ENCODE data around the gene CHST3.

The CHST3 gene

GRCh38 chr10:71999360-72000072 is 35.3 kb downstream of the CHST3 start:
- DNase-seq (ENCODE audit: low read depth, low spot score): no peak
- TF ChIP-seq CTCF (IDR thresholded peaks at IDR 0.05; ENCODE audit: insufficient read depth, low read length, missing control alignments): no peak
- CTCF ChIA-PET: interaction anchor here (1.1 to 2.3 kb wide), 4 partner anchors 11 to 104 kb away, joined by 4 to 8 read pairs (median 6); no protein-coding TSS in a partner anchor
- no peak overlapping the region for H3K4me3 ChIP-seq (ENCODE audit: low read depth, low read length)
- POLR2A ChIA-PET: interaction anchor here (0.8 to 1.5 kb wide), 3 partner anchors 24 to 35 kb away, joined by 3 to 4 read pairs (median 4); no protein-coding TSS in a partner anchor

- no peak for DNase-seq (ENCODE audit: low read depth, low spot score)
- ChIA-PET POLR2A (no interaction called here), CTCF (interaction anchor here (2.1 kb wide), 1 partner anchor 48 kb away, joined by 8 read pairs; no protein-coding TSS in a partner anchor)
- no peak overlapping the region for H3K4me3 ChIP-seq (ENCODE audit: low read depth, low read length)
- TF ChIP-seq CTCF (IDR thresholded peaks at IDR 0.05; ENCODE audit: insufficient read depth, low read length, missing control alignments): no peak
These were observed 36.2 kb downstream of the CHST3 start for GRCh38 chr10:72000073-72001032.

GRCh38 chr10:72001033-72001395 is 36.8 kb downstream of the CHST3 start:
- no peak for DNase-seq (ENCODE audit: low read depth, low spot score)
- no peak overlapping the region for H3K4me3 ChIP-seq (ENCODE audit: low read depth, low read length)
- POLR2A ChIA-PET: no interaction called here
- CTCF ChIA-PET: no interaction called here
- TF ChIP-seq CTCF (IDR thresholded peaks at IDR 0.05; ENCODE audit: insufficient read depth, low read length, missing control alignments): no peak

GRCh38 chr10:72002354-72003295 is 38.4 kb downstream of the CHST3 start:
- no peak for DNase-seq (ENCODE audit: low read depth, low spot score)
- POLR2A ChIA-PET: no interaction called here
- H3K4me3 ChIP-seq (ENCODE audit: low read depth, low read length): no peak overlapping the region
- CTCF ChIA-PET: interaction anchor here (1.1 kb wide), 1 partner anchor 17 kb away, joined by 4 read pairs; no protein-coding TSS in a partner anchor
- no peak for TF ChIP-seq CTCF (IDR thresholded peaks at IDR 0.05; ENCODE audit: insufficient read depth, low read length, missing control alignments)

- no peak overlapping the region for H3K4me3 ChIP-seq (ENCODE audit: low read depth, low read length)
- no peak for DNase-seq (ENCODE audit: low read depth, low spot score)
- ChIA-PET POLR2A (no interaction called here), CTCF (interaction anchor here (1.4 kb wide), 1 partner anchor 110 kb away, joined by 4 read pairs; no protein-coding TSS in a partner anchor)
- no peak for TF ChIP-seq CTCF (IDR thresholded peaks at IDR 0.05; ENCODE audit: insufficient read depth, low read length, missing control alignments)
These were observed 41.8 kb downstream of the CHST3 start for GRCh38 chr10:72006026-72006425.
